Right ventricle myocardium superior (tissue), 1 donor: ENCODE measurements around the gene TNFRSF19. TPM values are rescaled to one million over a fixed set of nuclear protein-coding genes. Genes with fewer than 3 reads are reported as not detected.
"Not testable (repeated sequence)": the region's sequence is repeated elsewhere in the genome, so short reads cannot be mapped to it uniquely, and the experiment has no call there.

Source experiments
- ATAC-seq: fragments of 200-7000 bp; cut with Tn5 transposase; one replicate; pipeline ENCODE4 v1.9.1; 2020; ENCODE audit warnings: mild to moderate bottlenecking; ENCODE audit not compliant: poor library complexity
- DNase-seq: peaks from one replicate; pipeline ENCODE4 v3.0.0-alpha.2; 2020
- intact Hi-C: fragments of 100-400 bp; cut with DNase I; formaldehyde crosslinking; loops from one replicate; pipeline ENCODE4 v1.11.2; 2022
- long read RNA-seq: library from polyadenylated mRNA; unstranded; transcript quantifications from one replicate; pipeline ENCODE4 v2.0.0, GENCODE V29; 2021
- total RNA-seq: library from RNA; stranded (reverse); fragmentation: NEBNext Ultra II Directional; extraction: Animal tissue kit (Norgen Biotek cat#: 25700); gene quantifications from one replicate; pipeline ENCODE4 v1.2.1, GENCODE V29; 2021
- donor health status: DM: no; HTN: yes; CAD: no; lungs with severe emphysema.

The TNFRSF19 gene, protein sequence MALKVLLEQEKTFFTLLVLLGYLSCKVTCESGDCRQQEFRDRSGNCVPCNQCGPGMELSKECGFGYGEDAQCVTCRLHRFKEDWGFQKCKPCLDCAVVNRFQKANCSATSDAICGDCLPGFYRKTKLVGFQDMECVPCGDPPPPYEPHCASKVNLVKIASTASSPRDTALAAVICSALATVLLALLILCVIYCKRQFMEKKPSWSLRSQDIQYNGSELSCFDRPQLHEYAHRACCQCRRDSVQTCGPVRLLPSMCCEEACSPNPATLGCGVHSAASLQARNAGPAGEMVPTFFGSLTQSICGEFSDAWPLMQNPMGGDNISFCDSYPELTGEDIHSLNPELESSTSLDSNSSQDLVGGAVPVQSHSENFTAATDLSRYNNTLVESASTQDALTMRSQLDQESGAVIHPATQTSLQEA
- total RNA-seq, result 30.2 TPM
- long read RNA-seq, full-length matches to known transcripts, result 20 of 37 reads
- long read RNA-seq, partial matches to known transcripts, result 8 of 37 reads
- long read RNA-seq, other reads (novel, unspliced or antisense), result 9 of 37 reads

DNA sequence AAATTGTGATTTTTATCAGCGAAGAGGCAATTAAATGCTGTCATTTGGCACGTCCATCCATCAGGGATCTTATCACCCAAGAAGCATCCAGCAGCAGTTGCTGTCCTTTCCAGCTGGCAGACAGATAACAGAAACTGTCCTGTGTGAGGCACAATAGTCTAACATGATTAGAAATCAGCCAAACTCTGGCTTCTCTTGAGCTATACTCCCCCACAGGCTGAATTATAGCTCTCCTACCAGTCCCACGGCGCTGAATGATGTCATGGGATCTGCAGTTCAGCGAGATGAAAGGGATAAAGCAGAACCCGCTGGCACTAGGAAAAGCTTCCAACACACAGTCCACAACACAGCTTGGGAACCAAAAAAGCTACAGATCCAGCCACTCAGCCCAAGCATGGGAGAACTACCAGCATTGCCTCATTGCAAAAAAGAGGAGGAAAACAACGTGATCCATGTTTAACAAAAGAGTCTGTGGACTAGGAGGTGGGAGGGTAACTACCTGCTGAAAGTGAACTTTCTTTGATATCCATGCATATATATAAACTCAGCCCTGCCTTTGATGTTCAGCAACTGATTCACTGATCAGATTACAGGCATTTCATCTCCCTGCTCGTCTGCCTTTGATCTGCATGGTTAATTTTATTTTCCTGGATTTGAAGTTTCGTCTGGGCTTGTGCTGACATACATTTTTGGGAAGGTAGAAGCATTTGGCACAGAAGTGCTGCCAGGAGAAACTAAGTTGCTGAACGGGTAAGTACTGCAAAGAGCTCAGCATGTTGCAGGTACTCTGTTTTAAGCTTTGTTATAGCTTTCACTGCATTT, at the start of gene TNFRSF19:
TNFRSF19 (plus strand) TSS at position 314 of the 822 bp plus-strand sequence. CDS start 19,772 bp downstream, outside the sequence.
- ATAC-seq, result peak; percentile 90
- DNase-seq, result peak; percentile 56
- intact Hi-C loops, result loop anchor here (5.0 kb wide), 1 partner anchor 103 kb away; no protein-coding TSS in a partner anchor

DNA sequence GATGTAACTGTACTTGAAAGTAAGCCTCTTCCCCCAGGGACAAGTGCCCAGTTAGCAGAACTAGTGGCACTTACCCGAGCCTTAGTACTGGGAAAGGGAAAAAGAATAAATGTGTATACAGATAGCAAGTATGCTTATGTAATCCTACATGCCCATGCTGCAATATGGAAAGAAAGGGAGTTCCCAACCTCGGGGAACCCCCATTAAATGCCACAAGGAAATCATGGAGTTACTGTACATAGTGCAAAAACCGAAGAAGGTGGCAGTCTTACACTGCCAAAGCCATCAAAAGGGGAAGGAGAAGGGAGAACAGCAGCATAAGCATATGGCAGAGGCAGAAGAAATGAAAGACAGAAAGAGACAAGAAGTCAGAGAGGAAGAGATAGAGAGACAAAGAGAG, 40.3 kb upstream of the TNFRSF19 start:
- DNase-seq, ATAC-seq, intact Hi-C loops: not testable (repeated sequence)

GRCh38 chr13:23531446-23531845, 38.8 kb upstream of the TNFRSF19 start:
- DNase-seq, result no peak
- ATAC-seq, result no peak
- intact Hi-C loops, result no loop called here

DNA sequence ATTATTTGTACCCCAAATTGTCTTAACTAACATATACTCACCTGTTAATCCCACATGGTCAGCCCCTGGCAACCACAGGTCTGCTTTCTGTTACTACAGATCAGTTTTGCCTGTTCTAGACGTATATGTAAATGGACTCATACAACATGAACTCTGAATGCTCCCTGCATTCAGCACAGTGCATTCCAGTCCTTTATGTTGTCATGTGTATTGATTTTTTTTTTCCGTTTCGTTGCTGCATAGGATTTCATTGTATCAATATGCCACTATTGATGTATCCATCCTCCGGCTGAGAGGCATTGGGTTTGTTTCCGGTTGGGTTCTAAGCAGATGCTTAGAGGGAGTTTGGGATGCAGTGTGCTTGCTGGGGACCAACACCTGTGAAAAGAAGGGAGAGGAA, 36.1 kb upstream of the TNFRSF19 start:
- intact Hi-C loops, result no loop called here
- DNase-seq, result no peak
- ATAC-seq, result no peak

GRCh38 chr13:23541221-23541824, 28.9 kb upstream of the TNFRSF19 start:
- ATAC-seq (no peak), DNase-seq (no peak)
- intact Hi-C loops, result no loop called here

- ATAC-seq (no peak), DNase-seq (no peak)
- intact Hi-C loops, result no loop called here
Observed at GRCh38 chr13:23544668-23545067, 25.5 kb upstream of the TNFRSF19 start.

GRCh38 chr13:23547000-23547590, 23.1 kb upstream of the TNFRSF19 start:
- intact Hi-C loops, result no loop called here
- ATAC-seq, result peak; percentile 72

GRCh38 chr13:23549724-23550123, 20.5 kb upstream of the TNFRSF19 start:
- ATAC-seq (peak; percentile 71), DNase-seq (no peak)
- intact Hi-C loops, result no loop called here

More at GRCh38 chr13:23547000-23547590, 23.1 kb upstream of the TNFRSF19 start:
- peak; percentile 79 for DNase-seq

DNA sequence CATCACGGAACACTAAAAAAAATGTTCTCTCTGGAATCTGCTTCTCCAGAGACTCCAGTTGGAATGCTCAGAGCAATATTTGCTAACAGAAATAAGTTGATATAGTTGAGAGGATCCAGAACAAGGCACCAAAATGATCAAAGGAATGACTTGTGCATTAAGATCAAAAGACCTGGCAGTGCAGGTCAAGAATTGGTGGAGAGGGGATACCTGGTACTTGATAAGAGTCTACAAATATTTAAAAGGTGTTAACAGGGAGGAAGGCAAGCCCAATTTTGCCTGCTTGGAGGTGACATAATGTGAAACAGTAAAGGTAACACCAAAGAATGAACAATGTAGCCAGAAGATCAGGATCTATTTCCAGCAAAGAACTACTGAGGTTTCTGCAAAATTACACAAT, 20.0 kb upstream of the TNFRSF19 start:
- DNase-seq (no peak), ATAC-seq (peak; percentile 35)
- intact Hi-C loops, result no loop called here

DNA sequence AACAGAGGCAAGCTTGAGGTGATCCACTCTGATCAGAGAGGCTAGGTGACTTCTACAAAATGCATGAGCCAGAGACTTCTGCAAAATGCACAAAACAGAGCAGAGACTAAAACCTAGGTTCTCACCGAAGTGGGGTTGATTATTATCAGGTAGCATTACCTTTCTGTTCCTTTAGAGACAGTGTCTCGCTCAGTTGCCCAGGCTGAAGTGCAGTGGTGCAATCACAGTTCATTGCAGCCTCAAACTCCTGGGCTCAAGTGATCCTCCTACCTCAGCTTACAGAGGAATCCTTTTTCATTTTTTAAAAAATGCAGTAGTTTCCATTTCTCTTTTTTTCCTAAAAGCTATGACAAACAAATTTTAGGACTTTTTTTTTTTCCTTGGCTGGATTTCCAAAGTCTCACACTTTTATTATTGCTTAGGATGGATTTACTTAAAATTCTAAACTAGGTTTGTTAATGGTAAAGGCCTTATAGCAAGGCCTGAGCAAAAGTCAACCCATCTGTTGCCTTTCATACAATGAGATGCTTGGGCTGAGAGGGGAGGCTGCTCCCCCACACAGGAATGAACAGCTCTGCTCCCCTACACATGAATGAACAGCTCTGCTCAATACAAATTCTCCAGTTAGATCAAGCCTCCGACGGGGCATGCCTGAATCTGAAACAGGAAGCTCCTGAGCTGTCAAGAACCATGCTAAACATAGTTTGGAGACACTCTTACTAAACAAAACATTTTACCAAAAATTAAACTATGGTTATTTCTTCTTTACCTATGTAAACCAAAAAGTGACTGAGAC, 18.8 kb upstream of the TNFRSF19 start:
- ATAC-seq (no peak), DNase-seq (no peak)
- intact Hi-C loops, result no loop called here

DNA sequence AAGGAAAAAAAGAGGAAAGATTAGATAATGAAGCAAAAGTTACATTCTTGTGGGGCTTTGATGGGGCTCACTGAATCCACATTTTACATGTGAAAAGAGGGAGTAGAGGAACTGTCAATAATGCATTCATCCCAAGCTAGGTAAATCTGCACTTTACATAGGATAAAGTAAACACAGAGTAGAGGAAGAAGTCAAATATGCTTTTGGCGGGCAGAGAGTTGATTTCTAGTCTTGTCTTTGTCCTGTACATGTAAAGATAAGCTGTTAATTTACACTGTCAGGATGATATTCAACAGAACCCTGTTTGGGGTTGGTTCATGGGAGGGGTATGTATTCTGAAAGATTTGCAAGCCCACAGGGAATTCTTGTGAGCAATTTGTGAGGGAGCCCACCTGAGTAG, 18.0 kb upstream of the TNFRSF19 start:
- DNase-seq (no peak), ATAC-seq (no peak)
- intact Hi-C loops, result no loop called here

GRCh38 chr13:23552661-23553060, 17.6 kb upstream of the TNFRSF19 start:
- ATAC-seq, result no peak
- intact Hi-C loops, result no loop called here
- no peak for DNase-seq

DNA sequence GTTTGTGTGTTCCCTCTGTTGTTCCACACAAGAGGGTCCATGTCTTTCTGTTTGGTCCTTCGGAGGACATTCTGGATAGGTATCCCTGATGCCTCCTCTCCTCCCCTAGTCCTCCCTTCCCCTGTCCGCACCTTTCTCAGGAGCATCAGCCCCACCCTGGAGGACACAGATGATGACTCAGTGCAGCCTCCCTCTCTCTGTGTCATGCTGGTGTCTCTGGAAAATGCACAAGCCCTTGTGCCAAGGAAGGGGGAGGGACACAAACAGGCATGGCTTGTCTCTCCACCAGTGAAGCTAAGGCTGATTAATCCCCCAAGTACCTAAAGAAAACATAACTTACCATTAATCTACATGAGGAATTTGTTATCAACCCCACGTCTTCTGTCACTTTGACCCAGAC, 16.2 kb upstream of the TNFRSF19 start:
- DNase-seq (no peak), ATAC-seq (no peak)
- intact Hi-C loops, result no loop called here

DNA sequence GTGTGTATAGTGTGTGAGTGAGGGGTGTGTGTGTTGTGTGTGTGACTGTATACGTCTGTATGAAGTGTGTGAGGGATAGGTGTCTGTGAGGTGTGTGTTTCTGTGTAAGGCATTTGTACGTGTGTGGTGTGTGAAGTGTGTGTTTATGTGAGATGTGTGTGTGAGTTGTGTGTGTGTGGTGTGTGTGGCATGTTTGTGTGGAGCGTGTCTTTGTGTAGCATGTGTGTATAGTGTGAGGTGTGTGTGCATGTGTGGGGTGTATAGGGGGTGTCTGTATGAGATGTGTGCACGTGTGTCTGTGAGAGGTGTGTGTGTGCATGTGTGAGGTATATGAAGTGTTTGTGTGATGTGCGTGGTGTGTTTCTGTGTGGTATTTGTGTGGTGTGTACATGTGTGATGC, 13.2 kb upstream of the TNFRSF19 start:
- intact Hi-C loops, result no loop called here
- DNase-seq (no peak), ATAC-seq (no peak)

- ATAC-seq, result no peak
- intact Hi-C loops, result no loop called here
- no peak for DNase-seq
Observed at GRCh38 chr13:23557733-23558132, 12.5 kb upstream of the TNFRSF19 start.

GRCh38 chr13:23558675-23559536, 11.3 kb upstream of the TNFRSF19 start:
- ATAC-seq, result peak; percentile 89
- intact Hi-C loops, result no loop called here
- peak; percentile 76 for DNase-seq

DNA sequence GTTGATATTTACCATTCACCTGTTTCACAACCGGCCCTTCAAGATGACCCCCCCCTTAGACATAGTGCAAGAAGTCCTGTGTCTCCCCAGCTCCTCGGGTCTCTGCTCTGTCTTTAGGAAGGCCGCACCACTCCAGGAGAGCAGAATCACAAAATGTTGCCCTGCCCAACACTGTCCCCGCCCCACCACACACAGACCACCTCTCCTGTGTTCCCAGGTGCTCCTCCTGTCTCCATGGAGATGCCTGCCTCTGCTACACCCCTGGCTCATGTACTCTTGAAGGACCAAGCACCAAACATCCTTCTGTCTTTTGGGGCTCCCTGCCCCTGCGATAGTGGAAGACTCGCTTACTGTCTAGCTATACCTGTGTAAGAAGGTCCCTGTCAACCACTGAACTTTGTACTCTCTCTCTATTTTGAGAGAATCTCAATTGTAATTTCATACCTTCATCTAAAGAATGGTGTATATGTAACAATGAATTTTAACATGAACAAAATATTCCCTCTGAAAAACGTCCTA, 9.6 kb upstream of the TNFRSF19 start:
- no peak for DNase-seq
- intact Hi-C loops, result loop anchor here (5.0 kb wide), 1 partner anchor 48 kb away; no protein-coding TSS in a partner anchor

More for the DNA sequence above, 9.6 kb upstream of the TNFRSF19 start:
- no peak for ATAC-seq
